H1 (cell line): ENCODE measurements around the gene UBA6. TPM values are rescaled to one million over a fixed set of nuclear protein-coding genes. Genes with fewer than 3 reads are reported as not detected.

Experiments used
- BCL11A ChIP-seq, 2 experiments: IDR thresholded peaks; one replicate each; pipeline ENCODE4 v1.6.1; 2011; ENCODE audit warnings: low read depth in 2 of 2, low read length in 2 of 2, mild to moderate bottlenecking in 2 of 2
- EZH2 ChIP-seq: fragments of 200-600 bp; sonication (generic); IDR thresholded peaks from 2 replicates; pipeline ENCODE4 v1.7.1; 2012; ENCODE audit warnings: low read depth, mild to moderate bottlenecking, moderate library complexity, low read length, inconsistent platforms; ENCODE audit not compliant: severe bottlenecking
- SUZ12 ChIP-seq: fragments of 200-600 bp; sonication (generic); IDR thresholded peaks from 2 replicates; pipeline ENCODE4 v1.6.1; 2012; ENCODE audit warnings: mild to moderate bottlenecking, inconsistent platforms, low read length, moderate library complexity, mixed read lengths
- polyA plus RNA-seq, 7 experiments: library from polyadenylated mRNA; depleted of rRNA in 3 of 7; stranded (reverse) in 5 of 7; unstranded in 2 of 7; fragments of >200 nt in 5 of 7; fragments of 200-250 nt in 2 of 7; gene quantifications; 1 replicate in 5 of 7; 2 replicates in 1 of 7; 4 replicates in 1 of 7; pipeline versions ENCODE4 v1.2.1 to v1.2.3, GENCODE V29; 2011 to 2013; ENCODE audit warnings: missing spikeins in 2 of 7, mixed read lengths in 2 of 7
- total RNA-seq: library from RNA; stranded (reverse); fragmentation: NEBNext Ultra II Directional; extraction: Animal tissue kit (Norgen Biotek cat#: 25700); gene quantifications from 2 replicates; pipeline ENCODE4 v1.2.1, GENCODE V29; 2021

Gene UBA6
- total and polyA plus RNA-seq, 2 of the 8 experiments (the other 6 are each of a cell fraction or from before 2014, with no cell fraction given), result 17.4 to 74.3 TPM

DNA sequence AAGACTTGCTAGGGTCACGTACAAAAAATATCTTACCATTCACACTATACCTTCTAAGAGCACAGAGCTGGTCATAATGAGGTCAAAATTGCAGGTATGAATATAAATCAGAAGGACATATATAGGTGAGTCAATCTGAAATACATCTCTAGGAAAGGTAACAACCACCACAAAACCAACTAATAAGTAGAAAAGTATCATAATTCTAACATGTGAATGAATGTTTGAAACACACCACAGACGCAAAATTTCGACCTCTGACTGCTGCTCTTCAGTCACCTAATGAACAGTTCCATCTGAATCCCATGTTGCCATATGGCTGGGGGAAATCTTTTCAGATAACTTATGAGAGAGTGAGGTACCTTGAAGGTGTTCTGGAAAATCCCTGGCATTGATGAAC, 120.4 kb downstream of the UBA6 start (continued):
- TF ChIP-seq SUZ12 (no peak), BCL11A (IDR thresholded peaks at IDR 0.05; ENCODE audit: low read depth in 2 of 2, low read length in 2 of 2) (no peak), EZH2 (no peak)
- TF ChIP-seq, all 59 proteins: peak for 0
